ENCODE measurements around the gene ZACN. TPM values are rescaled to one million over a fixed set of nuclear protein-coding genes. Genes with fewer than 3 reads are reported as not detected.

Gene ZACN
- total RNA-seq, 1 experiment from 2014 or later, result 0.09 TPM

DNA sequence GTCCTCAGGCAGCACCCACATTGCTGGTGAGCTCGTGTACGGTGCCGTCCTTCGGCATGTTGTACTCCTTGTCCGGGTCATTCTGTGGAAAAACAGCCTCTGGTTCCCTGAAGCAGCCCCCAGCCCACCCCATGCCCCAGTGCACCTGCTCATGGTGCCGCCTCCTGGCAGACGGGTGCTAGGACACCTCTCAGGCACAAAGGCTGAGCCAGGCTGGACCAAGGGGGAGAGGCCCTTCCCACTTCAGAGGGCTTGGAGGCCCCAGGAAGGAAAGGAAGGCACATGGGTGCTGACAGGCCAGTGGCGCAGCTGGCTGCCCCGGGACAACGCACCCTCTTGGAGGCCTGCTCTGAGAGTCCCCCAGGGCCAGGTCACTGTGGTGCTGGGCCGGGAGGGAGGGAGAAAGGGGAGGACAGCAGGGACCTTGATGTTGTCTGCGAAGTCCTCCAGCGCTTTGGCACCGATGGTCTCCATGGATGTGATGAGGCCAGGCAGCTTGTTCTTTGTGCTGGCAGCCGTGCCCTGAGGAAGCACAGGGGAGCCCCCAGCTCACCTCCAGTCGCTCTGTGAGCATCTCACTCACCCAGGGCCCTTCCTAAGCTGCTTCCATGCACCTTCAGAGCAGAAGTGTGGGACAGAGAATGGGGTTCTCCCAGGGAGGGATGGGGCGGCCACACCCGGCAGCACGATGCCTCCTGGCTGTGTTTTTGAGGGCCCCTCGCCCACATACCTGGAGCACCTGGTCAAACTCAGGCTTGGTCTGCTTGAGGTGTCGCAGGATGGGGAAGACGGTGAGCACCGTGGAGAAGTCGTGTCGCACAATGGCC lies 9.3 kb downstream of the ZACN start:
- Mint-ChIP-seq H3K9me3 (no peaks in the 10 kb centered on the region), H3K4me3 (no peak overlapping the region; a peak in 1 of 5 replicates), H3K27me3 (ENCODE audit: low read depth) (no peaks in the 10 kb centered on the region), H3K4me1 (no peaks in the 10 kb centered on the region), H3K27ac (no peak overlapping the region; a peak in 3 of 7 replicates), H3K36me3 (ENCODE audit: insufficient read depth in 1 of 3, low read depth in 3 of 3) (peaks cover 18 to 83% (median 81%) of the 10 kb centered on the region in 3 experiments; a peak in 6 of 7 replicates)
- Histone ChIP-seq H3K4me2 (ENCODE audit: insufficient read depth, insufficient read length, low read length) (no peak overlapping the region), H3K18ac (ENCODE audit: insufficient read length, low read depth, low read length) (no peak overlapping the region), H3K79me2 (ENCODE audit: insufficient read depth, low read length) (no peaks in the 10 kb centered on the region), H2BK20ac (ENCODE audit: low read depth, low read length, poor library complexity, severe bottlenecking) (no peak overlapping the region), H3K27me3 (ENCODE audit: insufficient read depth, low read length) (no peaks in the 10 kb centered on the region), H2BK5ac (ENCODE audit: insufficient read length, low read length) (no peak overlapping the region), H3K27ac (ENCODE audit: insufficient read length, low read depth, low read length) (no peak overlapping the region), H3K56ac (ENCODE audit: insufficient read length, low read depth, low read length) (no peak overlapping the region), H2BK12ac (ENCODE audit: insufficient read length, low read depth, low read length) (no peak overlapping the region), H4K8ac (replicated peaks; ENCODE audit: insufficient read length, low read depth, low read length) (no peak overlapping the region), H3K9ac (ENCODE audit: extremely low read depth, insufficient read length, low read length) (no peak overlapping the region), H3K9me3 (ENCODE audit: control insufficient read depth, low read depth, low read length) (no peaks in the 10 kb centered on the region), H3K4ac (ENCODE audit: low read depth, low read length) (no peak overlapping the region), H3K14ac (ENCODE audit: insufficient read depth, low read length) (no peak overlapping the region), H3K4me1 (ENCODE audit: insufficient read depth, low read length) (no peaks in the 10 kb centered on the region), H3K23me2 (ENCODE audit: insufficient read length, low read depth, low read length, poor library complexity, severe bottlenecking) (no peaks in the 10 kb centered on the region), H2BK120ac (ENCODE audit: low read depth, low read length, poor library complexity, severe bottlenecking) (no peak overlapping the region), H2AK5ac (ENCODE audit: insufficient read length, low read length) (no peak overlapping the region), H3K23ac (ENCODE audit: insufficient read length, low read depth, low read length) (no peak overlapping the region), H4K5ac (ENCODE audit: insufficient read length, low read depth, low read length) (no peak overlapping the region), H3K79me1 (ENCODE audit: insufficient read depth, low read depth, low read length, poor library complexity, severe bottlenecking) (no peaks in the 10 kb centered on the region), H2BK15ac (ENCODE audit: low read depth, low read length) (no peak overlapping the region), H2AFZ (ENCODE audit: low read length) (no peak overlapping the region), H4K91ac (ENCODE audit: insufficient read length, low read depth, low read length) (no peak overlapping the region), H3T11ph (ENCODE audit: low read length) (no peak overlapping the region), H4K20me1 (ENCODE audit: control insufficient read depth, insufficient read depth, insufficient read length) (no peaks in the 10 kb centered on the region)
- WGBS (ENCODE audit: extremely low coverage, insufficient read length, low lambda C conversion rate), result no CpG with 5 or more reads among the region's 25 CpGs
- DNase-seq, result peak; percentile 74
- TF ChIP-seq, protein P1, sequence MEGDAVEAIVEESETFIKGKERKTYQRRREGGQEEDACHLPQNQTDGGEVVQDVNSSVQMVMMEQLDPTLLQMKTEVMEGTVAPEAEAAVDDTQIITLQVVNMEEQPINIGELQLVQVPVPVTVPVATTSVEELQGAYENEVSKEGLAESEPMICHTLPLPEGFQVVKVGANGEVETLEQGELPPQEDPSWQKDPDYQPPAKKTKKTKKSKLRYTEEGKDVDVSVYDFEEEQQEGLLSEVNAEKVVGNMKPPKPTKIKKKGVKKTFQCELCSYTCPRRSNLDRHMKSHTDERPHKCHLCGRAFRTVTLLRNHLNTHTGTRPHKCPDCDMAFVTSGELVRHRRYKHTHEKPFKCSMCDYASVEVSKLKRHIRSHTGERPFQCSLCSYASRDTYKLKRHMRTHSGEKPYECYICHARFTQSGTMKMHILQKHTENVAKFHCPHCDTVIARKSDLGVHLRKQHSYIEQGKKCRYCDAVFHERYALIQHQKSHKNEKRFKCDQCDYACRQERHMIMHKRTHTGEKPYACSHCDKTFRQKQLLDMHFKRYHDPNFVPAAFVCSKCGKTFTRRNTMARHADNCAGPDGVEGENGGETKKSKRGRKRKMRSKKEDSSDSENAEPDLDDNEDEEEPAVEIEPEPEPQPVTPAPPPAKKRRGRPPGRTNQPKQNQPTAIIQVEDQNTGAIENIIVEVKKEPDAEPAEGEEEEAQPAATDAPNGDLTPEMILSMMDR (conservative IDR thresholded peaks at IDR 0.05), result peak; percentile 60
